Right cardiac atrium (tissue), 5 donors: Measurements from ENCODE around the gene CD58. TPM values are rescaled to one million over a fixed set of nuclear protein-coding genes. Genes with fewer than 3 reads are reported as not detected.
A peak's percentile ranks its signal among the peaks of the same experiment; 100 is the strongest.

Experiments
- ATAC-seq, 2 donors: fragments of 200-7000 bp; cut with Tn5 transposase; one replicate each; pipeline versions ENCODE4 v1.8.0 to v1.9.1; 2020; ENCODE audit warnings: moderate library complexity in 2 of 2, mild to moderate bottlenecking in 1 of 2
- DNase-seq, 3 donors: peaks; one replicate each; pipeline ENCODE4 v3.0.0-alpha.2; 2020
- H3K27ac ChIP-seq: one replicate; pipeline ENCODE4 v1.5.1; 2013; ENCODE audit warnings: mild to moderate bottlenecking, low read length, control low read depth, moderate library complexity
- H3K27me3 ChIP-seq: one replicate; pipeline ENCODE4 v1.6.1; 2013; ENCODE audit not compliant: control insufficient read depth, insufficient read depth
- H3K4me1 ChIP-seq: one replicate; pipeline ENCODE4 v1.6.1; 2013; ENCODE audit warnings: low read length; ENCODE audit not compliant: control insufficient read depth, insufficient read depth
- H3K4me3 ChIP-seq: one replicate; pipeline ENCODE4 v1.5.1; 2013; ENCODE audit warnings: low read length, control low read depth
- H3K9me3 ChIP-seq: one replicate; pipeline ENCODE4 v1.6.1; 2013; ENCODE audit warnings: low read length; ENCODE audit not compliant: control insufficient read depth
- WGBS: extraction: QIAGEN DNeasy Blood & Tissue Kit; methylation state at CpG from one replicate; pipeline ENCODE4 v1.1.7; 2013; 5-methylcytosine and 5-hydroxymethylcytosine counted together
- intact Hi-C, 4 donors: fragments of 100-400 bp; cut with DNase I; formaldehyde crosslinking; loops; one replicate each; pipeline versions ENCODE4 v1.11.0 to v1.14.0; 2022 to 2023
- polyA plus RNA-seq: library from polyadenylated mRNA; stranded (reverse); fragments of 200-250 nt; gene quantifications from one replicate; pipeline ENCODE4 v1.2.3, GENCODE V29; 2013
- total RNA-seq, 4 donors: library from RNA; stranded (reverse); fragmentation: NEBNext Ultra II Directional; extraction: Animal tissue kit (Norgen Biotek cat#: 25700); gene quantifications; one replicate each; pipeline ENCODE4 v1.2.1, GENCODE V29; 2021
- donor health status: healthy with polysubstance abuse.
- donor health status: DM: no; HTN: yes; CAD: no.
- donor health status: DM: no; HTN: no; CAD: no.
- donor health status: DM: no; HTN: yes; CAD: no; lungs with severe emphysema.
- donor health status: DM: yes; HTN: yes; CAD: no.

The CD58 gene
- total and polyA plus RNA-seq, 5 donors = 17.8 to 39.0 (median 21.8) TPM

DNA sequence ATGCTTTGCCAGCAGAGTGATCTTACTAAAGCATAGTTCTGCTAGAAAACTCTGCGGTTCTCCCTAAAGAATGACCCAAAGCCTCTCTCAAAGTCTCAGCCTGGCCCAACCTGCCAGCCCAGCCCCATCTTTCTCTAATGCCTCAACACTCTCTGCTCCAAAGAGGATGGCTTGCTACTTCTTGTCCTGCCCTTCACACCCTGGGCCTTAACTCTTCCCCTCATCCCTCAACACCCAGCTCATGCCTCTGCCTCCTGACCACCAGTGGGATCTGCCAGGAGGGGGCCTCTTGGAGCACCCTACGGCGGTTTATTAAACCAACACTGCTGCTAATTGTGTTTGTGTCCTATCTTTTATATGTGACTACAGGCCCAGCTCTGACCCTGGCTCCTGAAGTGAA lies 52.4 kb downstream of the CD58 start:
- Histone ChIP-seq H3K9me3 (no peaks in the 10 kb centered on the region), H3K27me3 (no peaks in the 10 kb centered on the region), H3K27ac (no peak overlapping the region), H3K4me1 (peaks cover 1% of the 10 kb centered on the region), H3K4me3 (no peak overlapping the region)
- DNase-seq = no peak
- no peak for ATAC-seq
- intact Hi-C loops = no loop called here
- 96% methylated on average over 3 of the region's 3 CpGs for WGBS

DNA sequence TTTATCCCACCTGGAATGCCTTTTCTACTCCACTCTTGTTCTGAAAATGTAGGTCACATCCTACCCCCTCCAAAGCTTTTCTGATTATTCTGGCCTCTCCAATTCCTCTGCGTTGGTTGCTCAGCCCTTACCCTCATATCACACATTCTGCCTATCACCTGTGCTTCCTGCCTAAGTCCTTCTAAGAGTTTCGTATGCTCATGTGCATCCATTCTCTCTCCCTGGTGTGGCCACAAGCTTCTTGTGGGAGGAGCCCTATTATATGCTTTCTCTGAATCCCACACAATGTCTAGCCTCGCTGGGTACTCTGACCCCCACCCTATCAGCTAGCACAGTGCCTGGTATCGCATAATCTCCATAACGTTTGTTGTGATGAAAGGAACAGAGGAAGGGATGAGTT lies 54.2 kb downstream of the CD58 start:
- peaks cover 4% of the 10 kb centered on the region for H3K4me1 ChIP-seq
- no peak overlapping the region for H3K27ac ChIP-seq
- no peaks in the 10 kb centered on the region for H3K27me3 ChIP-seq
- no peaks in the 10 kb centered on the region for H3K9me3 ChIP-seq
- 88% methylated on average over 5 of the region's 5 CpGs for WGBS
- DNase-seq (no peak), ATAC-seq (no peak)
- intact Hi-C loops = no loop called here
- no peak overlapping the region for H3K4me3 ChIP-seq

DNA sequence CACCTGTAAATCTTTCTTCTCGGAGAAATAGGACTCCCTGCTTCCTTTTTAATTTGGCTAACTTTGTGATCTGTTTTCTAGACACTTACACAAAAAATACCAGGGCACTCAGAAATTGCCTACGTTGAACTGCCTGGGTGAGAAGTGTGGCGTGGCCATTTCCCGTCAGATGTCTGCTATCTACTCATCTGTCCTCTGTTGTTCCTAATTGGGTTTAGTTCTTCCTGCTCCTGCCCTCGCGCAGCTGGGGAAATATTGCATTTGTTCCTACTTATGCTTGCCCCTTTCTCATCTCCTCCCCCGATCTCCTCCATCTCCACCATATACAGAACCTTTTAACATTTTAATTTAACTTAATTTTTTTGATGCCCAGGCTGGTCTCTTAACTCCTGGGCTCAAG lies 55.1 kb downstream of the CD58 start:
- ATAC-seq = no peak
- Histone ChIP-seq H3K27ac (peak overlapping the region; percentile 48), H3K9me3 (no peaks in the 10 kb centered on the region), H3K4me1 (peaks cover 4% of the 10 kb centered on the region), H3K27me3 (no peaks in the 10 kb centered on the region), H3K4me3 (no peak overlapping the region)
- intact Hi-C loops = no loop called here
- 70% methylated on average over 7 of the region's 7 CpGs for WGBS
- no peak for DNase-seq

DNA sequence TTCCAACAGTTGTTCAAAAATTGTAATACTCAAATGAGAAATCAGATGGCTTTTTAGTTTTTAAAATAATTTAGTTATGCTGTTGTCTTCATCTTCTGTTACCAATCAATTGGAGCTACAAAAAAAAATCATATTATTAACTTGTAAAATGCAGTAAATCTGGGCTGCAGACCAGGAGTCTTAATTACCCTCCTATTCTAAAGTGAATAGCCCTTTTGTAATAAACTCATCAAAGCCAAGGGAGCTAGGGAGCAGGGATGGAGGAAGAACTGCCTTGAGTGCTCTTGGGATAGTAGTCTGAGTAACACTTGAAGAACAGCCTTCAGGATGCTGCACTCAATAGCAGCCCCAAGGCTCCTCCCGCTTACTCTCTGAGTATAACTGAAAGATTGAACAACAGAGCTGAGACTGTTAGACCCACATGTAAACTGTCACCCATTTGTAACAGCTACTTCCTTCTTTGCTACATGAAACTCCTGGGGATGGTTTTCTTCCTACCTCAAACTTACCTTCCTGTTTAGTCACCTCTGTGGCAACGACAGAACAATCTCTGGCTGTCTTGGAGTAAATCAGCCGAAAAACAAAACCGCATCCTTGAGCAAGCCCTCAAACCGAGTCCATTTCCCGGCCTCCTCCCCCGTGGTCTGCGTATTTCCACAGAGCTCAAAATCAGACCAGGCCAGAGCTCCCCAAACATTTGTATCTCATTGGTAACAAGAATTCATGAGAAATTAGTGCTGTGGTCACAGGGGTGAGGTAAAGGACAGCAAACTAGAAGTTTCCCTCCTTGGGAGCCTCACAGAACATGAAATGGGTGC lies 55.9 kb downstream of the CD58 start:
- H3K9me3 ChIP-seq = no peaks in the 10 kb centered on the region
- H3K4me1 ChIP-seq = peaks cover 4% of the 10 kb centered on the region
- ATAC-seq (peak in 1 of 2 donors; percentile 17), DNase-seq (no peak)
- 72% methylated on average over 8 of the region's 8 CpGs for WGBS
- intact Hi-C loops = no loop called here
- H3K27me3 ChIP-seq = no peaks in the 10 kb centered on the region
- H3K4me3 ChIP-seq = no peak overlapping the region
- H3K27ac ChIP-seq = peak overlapping the region; percentile 48

DNA sequence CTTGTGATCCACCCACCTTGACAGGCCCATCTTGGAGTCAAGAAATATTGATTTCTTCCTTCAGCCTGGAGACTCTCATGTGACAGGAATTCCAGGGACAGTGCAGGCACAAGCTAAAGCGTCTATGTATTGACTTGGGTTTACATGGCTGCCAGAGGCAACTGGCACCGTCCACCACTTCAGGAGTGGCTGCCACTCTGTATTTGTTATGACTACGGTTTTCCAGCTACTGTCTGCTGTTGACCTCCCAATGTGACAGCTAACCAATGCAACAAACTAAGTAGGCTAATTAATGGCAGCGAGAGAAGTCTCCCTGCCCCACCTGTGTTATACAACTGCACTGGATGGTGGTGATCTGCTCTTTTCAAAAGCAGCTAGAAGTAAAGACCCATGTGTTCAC lies 56.9 kb downstream of the CD58 start:
- no peak overlapping the region for H3K4me3 ChIP-seq
- H3K4me1 ChIP-seq = peaks cover 4% of the 10 kb centered on the region
- WGBS = 64% methylated on average over 4 of the region's 4 CpGs
- intact Hi-C loops = no loop called here
- ATAC-seq (peak; percentile 83 to 89), DNase-seq (peak in 1 of 3 donors; percentile 68)
- H3K27ac ChIP-seq = peak overlapping the region; percentile 48
- no peaks in the 10 kb centered on the region for H3K27me3 ChIP-seq
- H3K9me3 ChIP-seq = no peaks in the 10 kb centered on the region

DNA sequence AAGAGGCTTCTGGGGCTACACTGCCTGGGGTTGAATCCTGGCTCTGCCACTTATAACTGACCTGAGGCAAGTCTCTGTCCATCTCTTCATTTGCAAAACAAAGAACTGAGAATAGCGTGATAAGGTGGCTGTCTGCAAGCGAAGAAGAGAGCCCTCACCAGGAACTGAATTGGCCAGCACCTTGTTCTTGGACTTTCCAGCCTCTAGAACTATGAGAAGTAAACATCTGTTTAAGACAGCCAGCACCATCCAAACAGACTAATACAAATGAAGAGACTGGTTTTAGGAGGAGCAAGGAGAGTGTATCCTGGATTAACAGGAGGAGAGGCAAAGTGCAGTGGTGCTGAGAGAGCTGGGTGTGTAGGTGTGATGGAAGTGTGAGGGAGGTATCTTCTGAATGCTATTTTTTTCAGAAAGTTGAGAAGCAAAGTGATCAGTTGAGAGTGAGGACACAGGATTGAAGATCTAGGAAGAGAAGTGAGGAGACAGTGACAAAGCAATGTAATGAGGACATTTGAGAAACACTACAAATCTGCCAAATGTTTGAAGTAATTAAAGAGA lies 59.3 kb downstream of the CD58 start:
- H3K27ac ChIP-seq = no peak overlapping the region
- H3K27me3 ChIP-seq = no peaks in the 10 kb centered on the region
- no peaks in the 10 kb centered on the region for H3K9me3 ChIP-seq
- ATAC-seq = no peak
- WGBS = 95% methylated on average over 2 of the region's 2 CpGs
- H3K4me3 ChIP-seq = no peak overlapping the region
- DNase-seq = no peak
- intact Hi-C loops = no loop called here
- peaks cover 4% of the 10 kb centered on the region for H3K4me1 ChIP-seq

DNA sequence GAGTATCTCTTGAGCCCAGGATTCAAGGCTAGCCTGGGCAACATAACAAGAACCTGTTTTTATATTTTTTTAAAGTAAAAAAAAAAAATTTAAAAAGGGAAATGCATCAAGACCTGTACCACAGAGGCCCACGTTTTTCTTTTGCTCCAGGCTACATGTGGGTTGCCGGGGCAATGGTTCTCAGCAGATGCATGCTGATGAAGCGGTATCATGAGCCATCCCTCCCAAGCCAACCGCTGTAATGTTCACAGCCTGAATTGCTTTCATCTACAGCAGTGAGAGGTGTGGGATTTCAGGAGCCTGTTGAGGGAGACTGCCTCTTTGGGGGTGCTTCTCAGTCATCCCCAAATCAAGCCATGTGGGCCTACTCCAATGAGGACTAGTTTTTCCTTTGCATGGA lies 60.5 kb downstream of the CD58 start:
- DNase-seq (no peak), ATAC-seq (no peak)
- 82% methylated on average over 4 of the region's 4 CpGs for WGBS
- Histone ChIP-seq H3K4me1 (peaks cover 4% of the 10 kb centered on the region), H3K9me3 (no peaks in the 10 kb centered on the region), H3K4me3 (no peak overlapping the region), H3K27ac (no peak overlapping the region), H3K27me3 (no peaks in the 10 kb centered on the region)
- intact Hi-C loops = no loop called here

DNA sequence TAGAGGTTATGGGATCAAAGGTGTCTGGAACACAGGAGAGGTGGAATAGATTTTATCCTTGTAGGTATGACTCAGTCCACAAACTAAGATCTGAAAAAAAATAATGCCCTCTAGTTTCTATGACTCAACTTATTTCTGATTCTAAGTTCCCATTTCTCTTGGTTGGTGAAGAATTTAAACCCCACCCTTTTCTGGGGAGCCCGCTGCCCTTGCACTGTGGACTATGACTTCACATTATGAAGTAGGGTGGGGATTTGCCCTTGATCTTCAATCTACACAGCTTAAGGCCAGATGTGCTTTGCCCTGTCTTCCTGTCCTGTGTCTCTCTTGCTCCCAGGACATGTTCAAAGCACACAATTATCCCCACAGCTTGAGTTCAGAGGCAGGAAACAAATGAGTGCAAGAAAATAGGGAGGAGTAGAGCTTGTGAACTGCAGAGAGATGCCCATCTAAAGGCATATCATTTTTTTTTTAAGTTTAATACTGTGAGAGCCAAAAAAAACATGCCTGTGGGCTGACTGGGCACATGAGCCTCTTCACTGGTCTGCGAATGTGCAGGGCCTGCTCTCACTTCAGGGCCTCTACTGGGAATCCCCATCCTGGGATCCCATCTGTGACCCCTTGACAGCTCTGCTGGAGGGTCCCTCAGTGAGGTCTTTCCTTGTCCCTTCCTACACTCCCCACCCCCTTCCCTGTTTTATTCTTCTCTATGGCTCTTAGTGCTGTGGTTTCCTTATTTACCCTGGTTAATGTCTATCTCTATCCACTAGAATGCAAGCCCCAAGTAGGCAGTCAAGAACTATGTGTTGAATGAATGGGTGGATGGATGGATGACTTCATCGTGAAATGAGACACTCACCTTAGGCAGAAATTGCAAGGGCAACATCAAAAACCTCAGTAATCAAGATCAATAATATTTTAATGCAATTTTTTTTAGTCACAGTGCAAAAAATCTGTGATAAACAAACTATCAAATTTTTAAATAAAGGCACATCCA lies 61.5 kb downstream of the CD58 start:
- no peak overlapping the region for H3K4me3 ChIP-seq
- DNase-seq (no peak), ATAC-seq (peak in 1 of 2 donors; percentile 59)
- peaks cover 7% of the 10 kb centered on the region for H3K4me1 ChIP-seq
- H3K9me3 ChIP-seq = no peaks in the 10 kb centered on the region
- no peaks in the 10 kb centered on the region for H3K27me3 ChIP-seq
- H3K27ac ChIP-seq = no peak overlapping the region
- intact Hi-C loops = no loop called here
- WGBS = 83% methylated on average over 3 of the region's 3 CpGs

DNA sequence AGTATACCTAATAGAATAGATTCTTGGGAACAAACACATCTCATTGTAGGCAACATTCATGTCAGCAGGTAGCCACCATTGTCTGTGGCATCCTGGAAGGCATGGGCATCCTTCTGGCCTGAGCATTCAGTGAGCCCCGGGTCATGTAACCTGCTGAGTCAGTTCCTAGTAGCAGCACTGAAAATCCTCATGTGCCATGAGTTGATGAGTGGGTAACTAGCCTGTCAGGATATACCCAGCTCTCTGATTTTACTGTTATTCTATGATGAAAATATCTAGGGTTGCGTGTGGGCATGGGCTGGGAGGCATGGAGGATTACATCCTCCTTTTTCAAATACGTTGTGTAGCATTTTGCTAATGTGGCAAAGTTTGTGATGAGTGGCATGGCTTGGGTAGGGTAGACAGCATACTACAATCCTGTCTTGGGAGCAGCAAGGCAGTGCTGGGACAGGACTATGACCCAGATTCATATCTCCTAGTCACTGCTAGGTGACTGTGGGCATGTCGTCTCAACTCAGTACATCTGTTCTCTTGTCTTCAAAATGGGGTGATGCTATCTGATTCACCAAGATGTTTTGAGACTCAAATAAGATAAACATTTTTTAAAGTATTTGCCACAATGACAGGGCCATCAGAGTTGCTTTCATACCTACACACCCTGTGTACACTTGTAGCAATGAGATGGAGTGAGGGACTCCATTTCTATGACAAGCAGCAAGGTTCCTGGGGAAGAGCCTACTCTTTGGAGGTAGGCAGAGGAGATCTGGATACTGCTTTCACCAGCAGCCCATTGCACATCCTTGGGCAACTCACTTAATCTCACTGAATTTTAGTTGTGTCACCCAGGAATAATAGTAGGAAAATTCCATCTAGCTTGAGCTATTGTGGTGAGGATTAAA lies 62.5 kb downstream of the CD58 start:
- WGBS = 89% methylated on average over 4 of the region's 4 CpGs
- intact Hi-C loops = no loop called here
- no peak overlapping the region for H3K27ac ChIP-seq

DNA sequence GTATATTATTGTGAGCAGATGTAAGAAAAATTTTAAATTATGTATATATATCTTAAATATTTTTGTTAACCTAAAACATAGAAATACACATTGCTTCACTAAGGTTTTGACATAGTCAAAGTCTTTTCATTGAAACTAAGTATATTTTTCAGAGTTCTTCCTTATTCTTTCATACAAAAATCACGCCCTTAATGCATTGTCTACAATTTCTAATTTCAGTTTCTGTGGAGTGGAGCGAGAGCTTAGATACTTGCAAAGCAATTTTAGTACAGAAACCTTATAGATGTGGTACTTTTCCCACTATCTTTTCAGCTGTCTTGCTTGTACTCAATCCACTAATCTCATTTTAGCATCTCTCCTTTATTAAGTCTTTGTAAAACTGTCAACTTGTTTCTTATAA lies 63.2 kb downstream of the CD58 start:
- Histone ChIP-seq H3K4me1 (peaks cover 6% of the 10 kb centered on the region), H3K27ac (no peak overlapping the region), H3K9me3 (no peaks in the 10 kb centered on the region), H3K27me3 (no peaks in the 10 kb centered on the region), H3K4me3 (no peak overlapping the region)
- ATAC-seq (no peak), DNase-seq (no peak)
- 88% methylated on average over 2 of the region's 2 CpGs for WGBS
- intact Hi-C loops = no loop called here

More for the DNA sequence above, 62.5 kb downstream of the CD58 start:
- Histone ChIP-seq H3K9me3 (no peaks in the 10 kb centered on the region), H3K4me1 (peaks cover 7% of the 10 kb centered on the region), H3K4me3 (no peak overlapping the region), H3K27me3 (no peaks in the 10 kb centered on the region)
- no peak for DNase-seq
- ATAC-seq = no peak
